Transverse colon (tissue), 4 donors: ENCODE measurements around the gene GON4L. TPM values are rescaled to one million over a fixed set of nuclear protein-coding genes. Genes with fewer than 3 reads are reported as not detected.

ENCODE experiments used
- DNase-seq: peaks from one replicate; pipeline ENCODE4 v3.0.0-alpha.2; 2019
- H3K27ac ChIP-seq, 4 donors: fragments of 200-600 bp; sonication (generic); 2 replicates each; pipeline ENCODE4 v1.5.1; 2016 to 2018; ENCODE audit warnings: inconsistent platforms in 4 of 4
- H3K27me3 ChIP-seq: fragments of 200-600 bp; sonication (generic); 2 replicates; pipeline ENCODE4 v1.5.1; 2017; ENCODE audit warnings: inconsistent platforms
- H3K36me3 ChIP-seq, 4 donors: fragments of 200-600 bp; sonication (generic); 2 replicates each; pipeline ENCODE4 v1.5.1; 2017 to 2019; ENCODE audit warnings: inconsistent platforms in 4 of 4
- H3K4me1 ChIP-seq, 4 donors: fragments of 200-600 bp; sonication (generic); 2 replicates each; pipeline ENCODE4 v1.5.1; 2017 to 2020; ENCODE audit warnings: inconsistent platforms in 4 of 4
- H3K4me3 ChIP-seq, 4 donors: fragments of 200-600 bp; sonication (generic); 1 replicate in 1 of 4; 2 replicates in 3 of 4; pipeline versions ENCODE4 v1.5.1 to v1.6.1; 2017 to 2019; ENCODE audit warnings: inconsistent platforms in 4 of 4
- H3K9me3 ChIP-seq, 2 donors: fragments of 200-600 bp; sonication (generic); 2 replicates each; pipeline ENCODE4 v1.5.1; 2017 to 2019; ENCODE audit warnings: inconsistent platforms in 2 of 2
- EP300 ChIP-seq: sonication (generic); formaldehyde crosslinking; IDR thresholded peaks from one replicate; pipeline ENCODE4 v1.6.1; 2017; ENCODE audit warnings: antibody characterized with exemption, low read depth
- POLR2A ChIP-seq: fragments of 450-650 bp; IDR thresholded peaks from one replicate; pipeline ENCODE4 v1.6.1; 2016; ENCODE audit warnings: antibody characterized with exemption, mild to moderate bottlenecking, moderate library complexity
- POLR2AphosphoS5 ChIP-seq, 3 donors: sonication (generic); formaldehyde crosslinking; IDR thresholded peaks; one replicate each; pipeline ENCODE4 v1.6.1; 2016; ENCODE audit warnings: antibody characterized with exemption in 3 of 3
- WGBS, 2 donors: methylation state at CpG; one replicate each; pipeline ENCODE4 v1.1.5; 2018; ENCODE audit warnings: low coverage in 1 of 2; 5-methylcytosine and 5-hydroxymethylcytosine counted together
- in situ Hi-C, 4 donors: fragments of 200-750 bp; cut with MboI; loops; one replicate each; pipeline versions ENCODE4 v1.15.0 to v1.15.1; 2017; ENCODE audit warnings: low sequenced_read_pairs in 3 of 4, low pct_ligation_motif_present in 1 of 4, low pct_unique_long_range_greater_than_20kb in 1 of 4
- intact Hi-C: fragments of 100-400 bp; cut with DNase I; formaldehyde crosslinking; loops from one replicate; pipeline ENCODE4 v1.15.1; 2023; ENCODE audit warnings: low total_unique reads
- total RNA-seq, 4 donors: library from RNA; depleted of rRNA; stranded (reverse); fragments of >200 nt; gene quantifications; one replicate each; pipeline ENCODE4 v1.1.0, GENCODE V29; 2016
- TF ChIP-seq, protein P1 (sequence below), 5 experiments: fragments of 200-600 bp in 3 of 5; fragments of 450-650 bp in 2 of 5; sonication (generic) in 3 of 5; IDR thresholded peaks; 1 replicate in 2 of 5; 2 replicates in 3 of 5; pipeline ENCODE4 v1.5.1; 2016 to 2017; ENCODE audit warnings: antibody characterized with exemption in 5 of 5, inconsistent platforms in 3 of 5, mild to moderate bottlenecking in 2 of 5, moderate library complexity in 1 of 5

The GON4L gene
- total RNA-seq, 4 donors from 2014 or later: 36.3 to 75.6 (median 45.6) TPM

GRCh38 chr1:155816351-155816750, 40.7 kb downstream of the GON4L start:
- in situ Hi-C loops: no loop called here
- DNase-seq: no peak
- Histone ChIP-seq H3K4me3 (no peak overlapping the region), H3K36me3 (peaks cover 0 to 76% (median 26%) of the 10 kb centered on the region in 4 donors), H3K9me3 (no peaks in the 10 kb centered on the region), H3K27ac (no peak overlapping the region), H3K4me1 (no peaks in the 10 kb centered on the region), H3K27me3 (no peaks in the 10 kb centered on the region)
- WGBS, 2 donors: 86 to 100% methylated on average over 1 of the region's 1 CpG
- intact Hi-C loops: no loop called here
- no peak for TF ChIP-seq POLR2AphosphoS5 (IDR thresholded peaks at IDR 0.05)
- TF ChIP-seq, protein P1, sequence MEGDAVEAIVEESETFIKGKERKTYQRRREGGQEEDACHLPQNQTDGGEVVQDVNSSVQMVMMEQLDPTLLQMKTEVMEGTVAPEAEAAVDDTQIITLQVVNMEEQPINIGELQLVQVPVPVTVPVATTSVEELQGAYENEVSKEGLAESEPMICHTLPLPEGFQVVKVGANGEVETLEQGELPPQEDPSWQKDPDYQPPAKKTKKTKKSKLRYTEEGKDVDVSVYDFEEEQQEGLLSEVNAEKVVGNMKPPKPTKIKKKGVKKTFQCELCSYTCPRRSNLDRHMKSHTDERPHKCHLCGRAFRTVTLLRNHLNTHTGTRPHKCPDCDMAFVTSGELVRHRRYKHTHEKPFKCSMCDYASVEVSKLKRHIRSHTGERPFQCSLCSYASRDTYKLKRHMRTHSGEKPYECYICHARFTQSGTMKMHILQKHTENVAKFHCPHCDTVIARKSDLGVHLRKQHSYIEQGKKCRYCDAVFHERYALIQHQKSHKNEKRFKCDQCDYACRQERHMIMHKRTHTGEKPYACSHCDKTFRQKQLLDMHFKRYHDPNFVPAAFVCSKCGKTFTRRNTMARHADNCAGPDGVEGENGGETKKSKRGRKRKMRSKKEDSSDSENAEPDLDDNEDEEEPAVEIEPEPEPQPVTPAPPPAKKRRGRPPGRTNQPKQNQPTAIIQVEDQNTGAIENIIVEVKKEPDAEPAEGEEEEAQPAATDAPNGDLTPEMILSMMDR (IDR thresholded peaks at IDR 0.05): no peak
- TF ChIP-seq POLR2A: no peak
- TF ChIP-seq EP300: no peak

DNA sequence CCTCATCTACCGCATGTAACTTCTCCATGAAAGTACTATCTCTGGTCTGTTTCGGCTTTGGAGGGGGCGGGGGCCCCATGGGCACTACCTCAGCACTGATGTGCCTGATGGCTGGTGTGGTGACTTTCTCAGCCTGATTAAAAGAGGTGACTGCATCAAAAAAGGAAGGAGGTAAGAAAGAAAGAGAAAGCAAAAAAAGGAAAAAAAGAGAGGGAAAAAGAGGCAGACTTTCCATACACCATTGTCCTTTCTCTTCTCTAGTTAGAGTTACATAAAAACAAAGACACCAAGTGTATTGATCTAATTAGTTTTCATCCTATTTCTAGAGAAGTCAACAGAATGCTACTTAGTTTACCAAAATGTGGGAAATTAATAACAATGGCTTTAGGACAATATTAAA, 43.3 kb downstream of the GON4L start:
- peaks cover 0 to 63% (median 16%) of the 10 kb centered on the region in 4 donors for H3K36me3 ChIP-seq
- TF ChIP-seq POLR2A (no peak), POLR2AphosphoS5 (IDR thresholded peaks at IDR 0.05) (no peak), EP300 (no peak)
- TF ChIP-seq, protein P1 (IDR thresholded peaks at IDR 0.05): no peak
- intact Hi-C loops: no loop called here
- no peaks in the 10 kb centered on the region for H3K27me3 ChIP-seq
- no peak overlapping the region for H3K4me3 ChIP-seq
- no peaks in the 10 kb centered on the region for H3K4me1 ChIP-seq
- H3K27ac ChIP-seq: no peak overlapping the region
- WGBS, 2 donors: 90 to 100% methylated on average over 2 to 3 of the region's 3 CpGs
- no peak for DNase-seq
- no peaks in the 10 kb centered on the region for H3K9me3 ChIP-seq
- in situ Hi-C loops: no loop called here

DNA sequence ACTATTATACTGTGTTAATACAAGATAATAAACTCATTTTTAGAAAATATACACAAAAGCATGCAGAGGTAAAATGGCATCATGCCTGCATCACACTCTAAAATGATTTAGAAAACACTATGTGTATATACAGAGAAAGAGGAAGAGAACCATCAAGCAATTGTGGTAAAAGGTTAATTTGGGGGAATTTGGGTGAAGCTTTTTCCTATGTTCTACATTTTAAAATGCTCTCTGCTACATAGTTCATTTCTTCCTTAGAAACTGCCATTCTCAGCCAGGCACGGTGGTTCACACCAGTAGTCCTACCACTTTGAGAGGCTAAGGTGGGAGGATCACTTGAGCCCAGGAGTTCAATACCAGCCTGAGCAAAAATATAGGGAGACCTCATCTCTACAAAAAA, 44.1 kb downstream of the GON4L start:
- H3K27ac ChIP-seq: no peak overlapping the region
- in situ Hi-C loops (no loop called here), intact Hi-C loops (no loop called here)
- peaks cover 0 to 60% (median 14%) of the 10 kb centered on the region in 4 donors for H3K36me3 ChIP-seq
- no peaks in the 10 kb centered on the region for H3K4me1 ChIP-seq
- TF ChIP-seq POLR2A: no peak
- TF ChIP-seq POLR2AphosphoS5 (IDR thresholded peaks at IDR 0.05): no peak
- TF ChIP-seq EP300: no peak
- TF ChIP-seq, protein P1 (IDR thresholded peaks at IDR 0.05): no peak
- H3K27me3 ChIP-seq: no peaks in the 10 kb centered on the region
- no peak overlapping the region for H3K4me3 ChIP-seq
- 67 to 93% methylated on average over 1 of the region's 1 CpG for WGBS, 2 donors
- DNase-seq: no peak
- H3K9me3 ChIP-seq: no peaks in the 10 kb centered on the region

DNA sequence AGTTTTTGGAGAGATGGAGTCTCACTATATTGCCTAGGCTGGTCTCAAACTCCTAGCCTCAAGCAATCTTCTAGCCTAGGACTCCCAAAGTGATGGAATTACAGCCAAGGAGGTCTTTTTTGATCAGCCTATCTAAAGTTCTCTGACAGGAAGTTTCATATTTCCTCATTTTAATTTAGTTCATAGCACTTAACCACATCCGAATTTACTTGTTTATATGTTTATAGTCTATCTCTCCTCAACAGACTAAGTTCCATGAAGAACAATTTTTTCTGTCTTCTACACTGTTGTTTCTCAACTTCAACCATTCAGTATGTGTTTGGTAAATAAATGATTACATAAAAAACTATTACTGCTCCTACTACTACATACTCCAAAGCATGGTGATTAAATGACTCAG, 47.9 kb downstream of the GON4L start:
- 60 to 68% methylated on average over 1 of the region's 1 CpG for WGBS, 2 donors
- no peak overlapping the region for H3K4me3 ChIP-seq
- TF ChIP-seq, protein P1 (IDR thresholded peaks at IDR 0.05): no peak
- TF ChIP-seq POLR2A (no peak), POLR2AphosphoS5 (IDR thresholded peaks at IDR 0.05) (no peak)
- H3K27me3 ChIP-seq: no peaks in the 10 kb centered on the region
- in situ Hi-C loops (no loop called here), intact Hi-C loops (no loop called here)
- H3K27ac ChIP-seq: no peak overlapping the region
- peaks cover 0 to 48% (median 8%) of the 10 kb centered on the region in 4 donors for H3K36me3 ChIP-seq
- no peak for DNase-seq
- no peaks in the 10 kb centered on the region for H3K4me1 ChIP-seq
- no peaks in the 10 kb centered on the region for H3K9me3 ChIP-seq
